Activated CD8-positive, alpha-beta memory T cell treated with anti-CD3 and anti-CD28 coated beads for 48 hours (primary cell): ENCODE data around the gene CDK17.

Experiments used
- DNase-seq, 3 experiments: peaks; one replicate each; pipeline ENCODE4 v3.0.0-alpha.2; 2020; ENCODE audit warnings: low read depth in 2 of 3, low spot score in 2 of 3

CDK17 gene

GRCh38 chr12:96241846-96242256 is 158.4 kb downstream of the CDK17 start:
- DNase-seq: peak in 1 of 3 experiments; percentile 28

- no peak for DNase-seq
Observed at GRCh38 chr12:96241431-96241830, 158.8 kb downstream of the CDK17 start.

- no peak for DNase-seq
Observed at GRCh38 chr12:96240656-96241055, 159.6 kb downstream of the CDK17 start.

- DNase-seq: no peak
Observed at GRCh38 chr12:96239711-96240635, 160.3 kb downstream of the CDK17 start.

- DNase-seq: no peak
Observed at GRCh38 chr12:96238336-96239047, 161.7 kb downstream of the CDK17 start.

- peak in 2 of 3 experiments; percentile 20 to 36 for DNase-seq
Observed at GRCh38 chr12:96237465-96238077, 162.7 kb downstream of the CDK17 start.

GRCh38 chr12:96237035-96237434 is 163.2 kb downstream of the CDK17 start:
- no peak for DNase-seq

GRCh38 chr12:96236221-96236822 is 163.9 kb downstream of the CDK17 start:
- no peak for DNase-seq

GRCh38 chr12:96235484-96235826 is 164.8 kb downstream of the CDK17 start:
- DNase-seq: no peak

- DNase-seq: no peak
Observed at GRCh38 chr12:96234591-96235483, 165.4 kb downstream of the CDK17 start.

- DNase-seq: no peak
Observed at GRCh38 chr12:96233939-96234461, 166.2 kb downstream of the CDK17 start.

GRCh38 chr12:96233168-96233567 is 167.1 kb downstream of the CDK17 start:
- DNase-seq: no peak

GRCh38 chr12:96230646-96231045 is 169.6 kb downstream of the CDK17 start:
- DNase-seq: no peak

GRCh38 chr12:96228566-96229248 is 171.5 kb downstream of the CDK17 start:
- no peak for DNase-seq
